NCI-H748 (cell line): ENCODE results near the gene MAP3K5.
"Not testable (repeated sequence)": the region's sequence is repeated elsewhere in the genome, so short reads cannot be mapped to it uniquely, and the experiment has no call there.

Source experiments
- DNase-seq: peaks from one replicate; lab custom pipeline; 2025; ENCODE audit not compliant: unreplicated experiment; lab: John Stamatoyannopoulos, UW

The MAP3K5 gene, protein sequence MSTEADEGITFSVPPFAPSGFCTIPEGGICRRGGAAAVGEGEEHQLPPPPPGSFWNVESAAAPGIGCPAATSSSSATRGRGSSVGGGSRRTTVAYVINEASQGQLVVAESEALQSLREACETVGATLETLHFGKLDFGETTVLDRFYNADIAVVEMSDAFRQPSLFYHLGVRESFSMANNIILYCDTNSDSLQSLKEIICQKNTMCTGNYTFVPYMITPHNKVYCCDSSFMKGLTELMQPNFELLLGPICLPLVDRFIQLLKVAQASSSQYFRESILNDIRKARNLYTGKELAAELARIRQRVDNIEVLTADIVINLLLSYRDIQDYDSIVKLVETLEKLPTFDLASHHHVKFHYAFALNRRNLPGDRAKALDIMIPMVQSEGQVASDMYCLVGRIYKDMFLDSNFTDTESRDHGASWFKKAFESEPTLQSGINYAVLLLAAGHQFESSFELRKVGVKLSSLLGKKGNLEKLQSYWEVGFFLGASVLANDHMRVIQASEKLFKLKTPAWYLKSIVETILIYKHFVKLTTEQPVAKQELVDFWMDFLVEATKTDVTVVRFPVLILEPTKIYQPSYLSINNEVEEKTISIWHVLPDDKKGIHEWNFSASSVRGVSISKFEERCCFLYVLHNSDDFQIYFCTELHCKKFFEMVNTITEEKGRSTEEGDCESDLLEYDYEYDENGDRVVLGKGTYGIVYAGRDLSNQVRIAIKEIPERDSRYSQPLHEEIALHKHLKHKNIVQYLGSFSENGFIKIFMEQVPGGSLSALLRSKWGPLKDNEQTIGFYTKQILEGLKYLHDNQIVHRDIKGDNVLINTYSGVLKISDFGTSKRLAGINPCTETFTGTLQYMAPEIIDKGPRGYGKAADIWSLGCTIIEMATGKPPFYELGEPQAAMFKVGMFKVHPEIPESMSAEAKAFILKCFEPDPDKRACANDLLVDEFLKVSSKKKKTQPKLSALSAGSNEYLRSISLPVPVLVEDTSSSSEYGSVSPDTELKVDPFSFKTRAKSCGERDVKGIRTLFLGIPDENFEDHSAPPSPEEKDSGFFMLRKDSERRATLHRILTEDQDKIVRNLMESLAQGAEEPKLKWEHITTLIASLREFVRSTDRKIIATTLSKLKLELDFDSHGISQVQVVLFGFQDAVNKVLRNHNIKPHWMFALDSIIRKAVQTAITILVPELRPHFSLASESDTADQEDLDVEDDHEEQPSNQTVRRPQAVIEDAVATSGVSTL (N-terminal part only)

DNA sequence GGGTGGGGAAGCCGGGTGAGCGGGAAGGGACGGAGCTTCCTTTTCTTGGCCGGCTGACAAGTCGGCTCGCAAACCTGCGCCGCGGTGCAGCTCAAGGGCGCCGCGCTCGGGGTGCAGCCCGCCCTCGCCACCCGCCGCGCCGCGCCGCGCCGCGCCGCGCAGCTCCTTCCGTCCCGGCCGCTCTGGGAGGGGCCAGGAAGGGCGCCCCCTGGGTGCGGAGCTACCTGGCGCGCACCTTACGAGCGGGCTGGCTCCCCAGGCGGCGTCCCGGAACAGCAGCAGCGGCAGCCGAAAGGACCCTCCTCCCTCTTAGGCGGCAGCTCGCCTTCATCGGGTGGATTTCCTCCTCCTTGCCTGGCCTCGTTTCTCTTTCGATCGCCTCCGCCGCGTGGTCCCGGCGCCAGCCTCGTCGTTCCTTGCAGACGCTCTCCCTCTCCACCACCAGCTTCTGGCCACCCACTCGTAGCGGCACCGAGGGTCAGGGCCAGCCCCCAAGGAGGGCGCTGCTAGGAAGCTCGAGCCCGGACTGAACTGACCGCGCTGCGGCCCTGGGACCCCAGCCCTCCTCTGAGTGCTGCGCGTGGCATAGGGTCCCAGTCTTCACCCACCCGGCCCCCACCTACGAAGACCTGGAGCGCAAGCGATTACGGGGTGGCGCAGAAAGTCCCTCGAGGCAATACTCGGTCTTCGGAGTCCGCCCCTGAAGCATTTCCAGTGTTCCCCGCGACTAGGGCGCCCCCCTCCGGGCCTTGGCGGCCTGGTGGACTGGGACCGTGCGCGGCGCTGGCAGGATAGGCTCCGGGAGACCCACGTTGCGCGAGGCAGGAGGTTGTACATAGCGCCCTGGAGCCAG is at the start of gene MAP3K5:
TSS of gene MAP3K5 (minus strand) at position 68 of the 853 bp plus-strand sequence. CDS start 320 bp downstream, outside the sequence.
- peak; percentile 92 for DNase-seq

DNA sequence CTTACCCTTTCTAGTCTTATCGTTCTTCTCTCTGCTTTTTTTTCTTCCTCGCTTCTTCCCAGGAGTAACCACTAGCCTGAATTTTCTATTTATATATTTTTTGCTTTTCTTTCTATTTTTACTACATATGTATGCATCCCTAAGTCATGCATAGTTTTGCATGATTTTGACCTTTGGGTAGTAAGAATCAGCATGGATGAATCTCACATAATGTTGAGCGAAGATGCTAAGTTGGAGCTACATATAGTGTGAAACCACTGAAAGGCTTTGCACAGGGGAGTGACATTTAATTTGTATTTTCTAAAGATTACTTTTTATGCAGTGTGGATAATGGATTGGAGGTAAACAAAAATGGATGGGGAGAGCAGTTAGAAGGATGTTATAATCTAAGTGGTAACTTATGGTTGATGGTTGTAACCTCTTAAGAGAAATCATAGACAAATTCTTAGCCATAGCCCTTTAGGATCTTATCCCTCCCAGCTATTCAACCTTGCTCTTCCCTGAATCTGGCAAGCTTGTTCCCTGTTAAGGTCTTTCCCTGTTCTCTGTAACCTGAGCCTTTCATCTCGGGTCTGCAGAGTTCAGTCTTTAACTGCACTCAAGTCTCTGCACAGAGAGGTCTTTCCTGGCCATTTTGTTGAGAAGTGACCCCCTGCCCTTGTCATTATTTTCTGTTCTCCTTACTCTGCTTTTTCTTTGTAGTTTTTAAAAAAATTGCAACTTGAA is 48.2 kb upstream of the MAP3K5 start:
- DNase-seq: no peak

GRCh38 chr6:136831873-136832562 is 39.7 kb upstream of the MAP3K5 start:
- DNase-seq: no peak

DNA sequence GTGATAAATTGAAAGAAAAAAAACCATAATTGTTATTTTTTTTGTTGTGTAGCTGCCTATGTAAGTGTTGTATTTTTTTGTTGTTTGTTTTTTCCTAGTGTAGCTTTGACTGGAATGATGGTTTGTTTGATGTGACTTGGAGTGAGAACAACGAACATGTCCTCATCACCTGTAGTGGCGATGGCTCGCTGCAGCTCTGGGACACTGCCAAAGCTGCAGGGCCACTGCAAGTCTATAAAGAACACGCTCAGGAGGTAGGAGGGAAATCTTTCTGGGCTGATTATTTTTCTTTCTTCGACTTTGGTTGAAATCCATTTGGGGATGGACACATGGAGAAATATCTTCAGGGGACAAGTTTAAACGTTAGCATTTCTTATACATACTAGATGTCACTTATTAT is 33.9 kb upstream of the MAP3K5 start:
- no peak for DNase-seq

DNA sequence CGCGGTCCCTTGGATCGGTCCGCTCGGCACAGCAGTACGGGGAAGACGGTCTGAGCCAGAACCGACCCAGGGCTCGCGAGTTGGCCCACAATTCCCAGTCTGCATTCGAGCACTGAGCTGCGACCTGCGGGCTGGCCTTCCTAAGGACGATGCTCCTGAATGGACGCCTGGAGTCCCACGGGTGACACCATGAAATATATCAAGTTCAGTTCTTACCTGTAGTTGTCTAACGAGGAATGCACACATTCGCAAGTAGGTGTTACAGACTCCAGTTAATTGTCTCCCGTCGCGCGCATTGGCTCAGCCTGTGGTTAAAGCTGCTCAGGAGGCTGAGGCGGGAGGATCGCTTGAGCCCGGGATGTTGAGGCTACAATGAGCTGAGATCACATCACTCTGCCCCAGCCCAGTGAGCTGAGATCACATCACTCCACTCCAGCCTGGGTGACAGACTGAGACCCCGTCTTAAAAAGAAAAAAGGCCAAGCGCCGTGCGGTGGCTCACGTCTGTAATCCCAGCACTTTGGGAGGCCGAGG is 30.9 kb upstream of the MAP3K5 start:
- no peak for DNase-seq

GRCh38 chr6:136822376-136823127 is 30.3 kb upstream of the MAP3K5 start, which contains the start of gene PEX7:
TSS of gene PEX7 (plus strand) at chr6:136822592. CDS start at chr6:136822666, 74 bp downstream.
- DNase-seq: peak; percentile 94

- DNase-seq: peak; percentile 66
Measured at GRCh38 chr6:136822046-136822375, 29.7 kb upstream of the MAP3K5 start.

DNA sequence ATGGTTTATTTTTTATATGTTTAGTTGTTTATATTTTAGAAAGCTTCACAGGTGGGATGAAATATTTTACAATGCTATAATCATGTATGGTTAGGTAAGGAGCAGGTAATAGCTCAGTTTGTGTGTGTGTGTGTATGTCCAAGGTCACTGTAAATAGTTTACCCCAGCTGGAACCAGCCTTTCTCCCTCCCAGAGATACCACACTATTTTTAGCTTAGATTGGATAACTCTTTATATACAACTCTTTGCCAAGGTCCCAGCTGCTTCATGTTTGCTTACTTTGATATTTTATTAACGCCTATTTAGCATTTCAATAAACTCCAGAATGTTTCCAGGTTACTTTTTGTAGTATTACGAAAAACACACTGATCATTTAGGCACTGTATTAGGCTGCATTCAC is 28.3 kb upstream of the MAP3K5 start:
- DNase-seq: no peak

- DNase-seq: no peak
Measured at GRCh38 chr6:136816656-136817055, 24.4 kb upstream of the MAP3K5 start.

DNA sequence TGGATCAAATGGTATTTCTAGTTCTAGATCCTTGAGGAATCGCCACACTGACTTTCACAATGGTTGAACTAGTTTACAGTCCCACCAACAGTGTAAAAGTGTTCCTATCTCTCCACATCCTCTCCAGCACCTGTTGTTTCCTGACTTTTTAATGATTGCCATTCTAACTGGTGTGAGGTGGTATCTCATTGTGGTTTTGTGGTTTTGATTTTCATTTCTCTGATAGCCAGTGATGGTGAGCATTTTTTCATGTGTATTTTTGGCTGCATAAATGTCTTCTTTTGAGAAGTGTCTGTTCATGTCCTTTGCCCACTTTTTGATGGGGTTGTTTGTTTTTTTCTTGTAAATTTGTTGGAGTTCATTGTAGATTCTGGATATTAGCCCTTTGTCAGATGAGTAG is 23.3 kb upstream of the MAP3K5 start:
- not testable (repeated sequence) for DNase-seq

- no peak for DNase-seq
Measured at GRCh38 chr6:136812174-136812573, 19.9 kb upstream of the MAP3K5 start.

- no peak for DNase-seq
Measured at GRCh38 chr6:136811272-136811671, 19.0 kb upstream of the MAP3K5 start.

DNA sequence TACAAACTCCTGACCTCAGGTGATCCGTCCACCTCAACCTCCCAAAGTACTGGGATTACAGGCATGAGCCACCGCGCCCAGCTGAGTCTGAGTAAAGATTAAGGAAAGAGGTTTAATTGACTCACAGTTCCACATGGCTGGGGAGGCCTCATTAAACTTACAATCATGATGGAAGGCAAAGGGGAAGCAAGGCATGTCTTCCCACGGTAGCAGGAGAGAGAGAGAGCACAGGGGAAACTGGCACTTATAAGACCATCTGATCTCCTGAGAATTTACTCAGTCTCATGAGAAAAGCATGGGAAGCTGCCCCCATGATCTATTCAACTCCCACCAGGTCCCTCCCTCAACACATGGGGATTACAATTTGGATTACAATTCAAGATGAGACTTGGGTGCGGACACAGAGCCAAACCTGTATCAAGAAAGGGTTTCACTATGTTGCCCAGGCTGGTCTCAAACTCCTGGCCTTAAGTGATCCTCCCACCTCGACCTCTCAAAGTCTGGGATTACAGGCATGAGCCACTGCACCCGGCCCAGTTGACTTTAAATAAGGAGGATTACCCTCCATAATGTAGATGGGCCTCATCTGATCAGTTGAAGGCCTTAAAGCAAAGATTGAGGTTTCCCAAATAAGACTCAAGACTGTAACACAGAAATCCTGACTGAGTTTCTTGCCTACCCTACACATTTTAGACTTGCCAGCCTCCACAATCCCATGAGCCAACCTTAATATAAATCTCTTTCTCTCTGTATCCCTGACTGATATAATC is 17.0 kb upstream of the MAP3K5 start:
- DNase-seq: no peak

- DNase-seq: no peak
Measured at GRCh38 chr6:136803608-136804007, 11.3 kb upstream of the MAP3K5 start.

- no peak for DNase-seq
Measured at GRCh38 chr6:136801581-136801980, 9.3 kb upstream of the MAP3K5 start.

DNA sequence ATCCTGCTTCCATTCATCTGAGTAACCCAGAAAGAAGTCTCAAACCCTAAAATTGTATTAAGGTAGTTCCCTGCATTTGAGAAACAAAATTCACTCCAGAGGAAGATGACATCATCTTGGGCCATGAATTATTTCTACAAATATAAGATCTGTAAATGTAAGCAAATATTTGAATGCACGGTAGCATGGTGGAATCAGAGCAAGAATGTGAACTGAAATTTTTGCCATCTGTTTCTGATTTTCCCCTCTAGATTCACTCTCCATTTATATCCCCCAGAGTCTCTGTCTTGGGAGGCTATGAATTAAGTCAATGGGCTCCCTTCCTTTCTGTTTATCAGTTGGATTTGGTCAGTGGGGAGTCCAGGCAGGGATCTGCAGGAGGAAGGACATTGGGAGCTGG is 5.8 kb upstream of the MAP3K5 start:
- no peak for DNase-seq

DNA sequence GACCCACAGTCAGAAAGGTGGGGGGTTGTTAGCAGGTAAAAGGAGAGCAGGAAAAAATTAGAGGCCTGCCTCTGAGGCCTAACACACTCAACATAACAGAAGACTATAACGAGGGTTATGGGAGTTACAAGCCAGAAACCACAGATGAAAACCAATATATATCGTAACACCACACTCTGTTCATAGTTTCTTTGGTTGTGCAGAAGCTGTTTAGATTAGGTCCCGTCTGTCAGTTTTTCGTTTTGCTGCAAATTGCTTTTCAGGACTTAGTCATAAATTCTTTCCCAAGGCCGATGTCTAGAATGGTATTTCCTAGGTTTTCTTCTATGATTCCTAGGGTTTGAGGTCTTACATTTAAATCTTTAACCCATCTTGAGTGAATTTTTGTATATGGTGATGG is 3.7 kb upstream of the MAP3K5 start:
- no peak for DNase-seq
